Measurements from ENCODE around the gene PRKAR2B. TPM values are rescaled to one million over a fixed set of nuclear protein-coding genes. Genes with fewer than 3 reads are reported as not detected.
A peak's percentile ranks its signal among the peaks of the same experiment; 100 is the strongest.

The PRKAR2B gene
- total RNA-seq, 1 donor: 2.7 TPM

DNA sequence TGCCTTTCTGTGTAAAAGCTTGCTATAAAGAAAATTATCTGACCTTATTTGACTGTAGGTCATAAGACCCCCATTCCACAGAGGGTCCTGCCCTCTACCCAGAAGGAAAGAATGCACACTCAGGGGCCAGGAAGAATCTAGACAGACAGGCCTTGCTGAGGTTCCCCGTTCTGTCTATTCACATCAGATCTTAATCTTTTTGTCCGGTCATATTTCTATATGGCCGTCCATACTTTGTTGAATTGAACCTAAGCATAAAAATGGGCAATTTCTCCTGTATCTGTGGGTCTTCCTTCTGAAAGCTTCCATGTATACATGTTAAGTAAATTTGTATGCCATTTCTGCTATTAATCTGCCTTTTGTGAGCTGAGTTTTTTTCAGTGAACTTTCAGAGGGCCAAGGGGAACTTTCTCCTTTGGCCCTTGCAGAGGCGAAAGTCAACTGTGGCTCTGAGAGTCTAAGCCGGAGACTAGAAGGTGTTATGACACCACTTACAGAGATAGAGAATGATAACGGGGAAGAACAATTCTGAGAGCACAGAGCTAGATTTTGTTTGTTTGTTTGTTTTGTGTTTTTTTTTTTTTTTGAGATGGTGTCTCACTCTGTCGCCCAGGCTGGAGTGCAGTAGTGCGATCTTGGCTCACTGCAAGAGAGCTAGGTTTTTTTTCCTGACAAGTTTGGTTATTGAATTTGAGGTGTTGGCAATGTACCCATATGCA, 11.6 kb upstream of the PRKAR2B start:
- TF ChIP-seq, protein P1, sequence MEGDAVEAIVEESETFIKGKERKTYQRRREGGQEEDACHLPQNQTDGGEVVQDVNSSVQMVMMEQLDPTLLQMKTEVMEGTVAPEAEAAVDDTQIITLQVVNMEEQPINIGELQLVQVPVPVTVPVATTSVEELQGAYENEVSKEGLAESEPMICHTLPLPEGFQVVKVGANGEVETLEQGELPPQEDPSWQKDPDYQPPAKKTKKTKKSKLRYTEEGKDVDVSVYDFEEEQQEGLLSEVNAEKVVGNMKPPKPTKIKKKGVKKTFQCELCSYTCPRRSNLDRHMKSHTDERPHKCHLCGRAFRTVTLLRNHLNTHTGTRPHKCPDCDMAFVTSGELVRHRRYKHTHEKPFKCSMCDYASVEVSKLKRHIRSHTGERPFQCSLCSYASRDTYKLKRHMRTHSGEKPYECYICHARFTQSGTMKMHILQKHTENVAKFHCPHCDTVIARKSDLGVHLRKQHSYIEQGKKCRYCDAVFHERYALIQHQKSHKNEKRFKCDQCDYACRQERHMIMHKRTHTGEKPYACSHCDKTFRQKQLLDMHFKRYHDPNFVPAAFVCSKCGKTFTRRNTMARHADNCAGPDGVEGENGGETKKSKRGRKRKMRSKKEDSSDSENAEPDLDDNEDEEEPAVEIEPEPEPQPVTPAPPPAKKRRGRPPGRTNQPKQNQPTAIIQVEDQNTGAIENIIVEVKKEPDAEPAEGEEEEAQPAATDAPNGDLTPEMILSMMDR (IDR thresholded peaks at IDR 0.05; ENCODE audit: insufficient read depth, low read length): no peak
- no peak for DNase-seq (ENCODE audit: low read depth)
- no peak overlapping the region for H3K4me3 ChIP-seq (ENCODE audit: low read depth, low read length)

DNA sequence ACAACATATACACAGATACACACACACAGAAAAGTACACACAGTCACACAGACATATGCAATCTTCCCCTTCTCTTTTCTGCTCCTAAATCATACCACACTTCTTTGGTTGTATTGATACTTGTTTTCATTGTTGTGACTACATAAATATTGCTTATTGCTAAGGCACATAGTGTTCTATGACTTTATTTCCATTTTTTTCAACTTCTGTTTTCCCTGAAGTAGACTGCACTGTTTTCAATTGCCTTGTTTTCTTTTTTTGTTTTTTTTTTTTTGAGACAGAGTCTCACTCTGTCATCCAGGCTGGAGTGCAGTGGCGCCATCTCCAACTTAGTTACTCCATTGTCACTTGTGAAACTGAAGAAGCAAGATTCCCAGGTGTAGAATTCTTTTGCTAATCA, 10.0 kb upstream of the PRKAR2B start:
- TF ChIP-seq, protein P1 (IDR thresholded peaks at IDR 0.05; ENCODE audit: insufficient read depth, low read length): no peak
- no peak overlapping the region for H3K4me3 ChIP-seq (ENCODE audit: low read depth, low read length)
- no peak for DNase-seq (ENCODE audit: low read depth)

DNA sequence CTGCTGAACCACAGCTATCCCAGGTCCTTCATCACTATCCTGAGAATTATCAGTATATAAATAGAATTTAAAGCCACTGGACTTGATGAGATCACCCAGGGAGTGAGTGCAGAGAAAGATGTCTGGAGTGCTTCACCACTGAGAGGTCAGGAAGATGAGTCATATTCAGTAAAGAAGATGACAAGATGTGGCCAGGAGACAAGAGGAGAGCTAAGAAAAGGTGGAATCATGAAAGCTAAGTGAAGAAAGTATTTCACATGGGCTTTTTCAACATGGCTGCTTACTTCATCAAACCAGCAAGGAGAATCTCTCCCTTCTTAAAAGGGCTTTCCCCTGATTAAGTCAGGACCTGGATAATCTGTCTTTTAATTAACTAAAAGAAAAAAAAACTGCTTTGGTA, 9.1 kb upstream of the PRKAR2B start:
- TF ChIP-seq, protein P1 (IDR thresholded peaks at IDR 0.05; ENCODE audit: insufficient read depth, low read length): no peak
- no peak overlapping the region for H3K4me3 ChIP-seq (ENCODE audit: low read depth, low read length)
- peak; percentile 37 for DNase-seq (ENCODE audit: low read depth)

DNA sequence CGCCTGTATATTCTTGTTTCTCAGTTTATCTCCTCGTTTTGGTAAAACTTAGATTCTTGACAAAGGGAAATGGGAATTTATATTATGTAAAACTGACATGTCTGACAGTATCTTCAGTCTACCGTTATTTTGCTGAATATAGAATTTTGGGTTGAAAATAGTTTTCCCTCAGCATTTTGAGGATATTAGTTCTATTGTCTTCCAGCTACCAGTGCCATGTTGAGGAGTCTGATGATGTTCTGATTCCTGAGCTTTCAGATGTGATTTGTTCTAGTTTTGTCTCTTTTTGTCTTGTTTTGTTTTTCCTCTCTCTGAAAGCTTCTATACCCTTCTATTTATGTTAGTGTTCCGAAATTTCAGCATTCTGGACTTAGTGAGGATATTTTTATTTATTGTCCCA, 8.0 kb upstream of the PRKAR2B start:
- no peak for DNase-seq (ENCODE audit: low read depth)
- TF ChIP-seq, protein P1 (IDR thresholded peaks at IDR 0.05; ENCODE audit: insufficient read depth, low read length): no peak
- H3K4me3 ChIP-seq (ENCODE audit: low read depth, low read length): no peak overlapping the region

DNA sequence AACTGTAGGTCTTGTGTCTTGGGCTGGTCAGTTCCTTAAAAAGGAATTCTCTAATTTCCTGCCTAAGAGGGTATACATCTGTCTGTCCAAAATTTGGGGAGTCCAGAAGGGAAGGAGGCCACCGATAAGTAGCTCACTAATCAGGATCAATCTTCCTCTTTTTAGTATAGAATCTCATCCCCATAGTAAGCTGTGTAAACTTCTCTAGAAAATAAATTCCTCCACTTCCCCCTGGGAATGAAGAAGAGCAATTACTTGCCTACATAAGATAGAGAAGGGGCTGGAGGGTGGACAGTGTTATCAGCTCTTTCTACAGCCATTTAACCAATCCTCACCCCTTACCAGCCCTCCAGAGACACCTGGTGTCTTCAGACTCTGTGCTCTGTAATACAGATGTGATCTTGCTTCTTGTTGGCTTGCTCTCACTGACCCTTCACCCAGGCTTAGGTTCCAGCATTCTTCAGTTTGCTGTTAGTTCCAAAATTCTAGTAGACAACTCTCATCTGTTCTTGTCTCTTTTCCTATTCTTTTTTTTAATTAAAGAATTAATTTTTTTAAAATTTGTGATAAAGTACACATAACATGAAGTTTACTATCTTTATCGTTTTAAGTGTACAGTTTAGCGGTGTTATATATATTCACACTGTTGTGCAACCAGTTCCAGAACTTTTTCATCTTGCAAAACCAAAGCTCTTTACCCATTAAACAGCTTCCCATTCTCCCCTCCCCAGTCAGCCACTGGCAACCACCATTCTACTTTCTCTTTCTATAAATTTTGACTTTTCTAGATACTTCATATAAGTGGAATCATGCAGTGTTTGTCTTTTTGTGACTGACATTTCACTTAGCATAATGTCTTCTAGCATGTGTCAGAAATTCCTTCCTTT, 6.5 kb upstream of the PRKAR2B start:
- no peak overlapping the region for H3K4me3 ChIP-seq (ENCODE audit: low read depth, low read length)
- no peak for DNase-seq (ENCODE audit: low read depth)
- TF ChIP-seq, protein P1 (IDR thresholded peaks at IDR 0.05; ENCODE audit: insufficient read depth, low read length): no peak

DNA sequence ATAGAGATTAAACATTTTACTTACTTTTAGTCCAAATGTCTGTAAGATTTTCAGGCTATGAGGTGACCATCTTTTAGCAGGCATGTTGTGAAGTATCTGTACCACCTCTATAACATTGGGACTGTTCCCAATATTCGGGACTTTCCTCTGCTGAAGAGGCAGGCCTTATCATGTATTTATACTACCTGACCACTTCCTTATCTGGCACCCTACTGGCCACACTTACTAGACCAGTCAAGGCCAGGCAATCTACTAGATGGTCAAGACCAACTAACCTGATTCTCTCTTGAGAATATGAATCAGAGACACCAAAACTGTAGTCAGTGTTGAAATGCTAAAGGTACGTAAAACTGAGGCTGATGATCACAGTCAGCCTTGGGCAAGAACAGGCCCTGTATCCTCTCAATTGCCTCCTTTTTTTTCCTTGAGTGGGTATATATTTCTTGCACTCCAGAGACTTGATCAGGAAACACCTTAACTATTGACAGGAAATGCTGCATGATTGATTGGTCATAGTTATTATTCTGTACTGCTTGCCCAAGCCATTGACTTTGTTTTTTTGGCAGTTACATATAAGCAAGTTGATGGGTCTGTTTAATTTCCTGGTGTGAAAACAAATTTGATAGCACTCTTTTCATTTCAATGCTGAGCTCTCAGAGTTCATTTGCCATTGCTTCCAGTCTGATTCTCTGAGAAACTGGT, 5.2 kb upstream of the PRKAR2B start:
- TF ChIP-seq, protein P1 (IDR thresholded peaks at IDR 0.05; ENCODE audit: insufficient read depth, low read length): no peak
- H3K4me3 ChIP-seq (ENCODE audit: low read depth, low read length): no peak overlapping the region
- DNase-seq (ENCODE audit: low read depth): no peak

Measured in fibroblast of the aortic adventitia (primary cell).